A549 (cell line): Measurements from ENCODE around the gene PTGFRN.

Experiments used
- CTCF ChIP-seq: fragments of >200 bp; sonication (Bioruptor Twin); formaldehyde crosslinking; IDR thresholded peaks from 3 replicates; pipeline ENCODE4 v1.5.1; 2016
- EP300 ChIP-seq, 2 experiments: fragments of >200 bp; sonication (Bioruptor Twin); formaldehyde crosslinking; IDR thresholded peaks; 2 replicates in 1 of 2; 3 replicates in 1 of 2; pipeline ENCODE4 v1.6.1; 2016 to 2017
- ESRRA ChIP-seq: fragments of 150-350 bp; IDR thresholded peaks from 2 replicates; pipeline ENCODE4 v1.6.1; 2014; ENCODE audit warnings: mild to moderate bottlenecking, low read length, borderline replicate concordance
- GATA3 ChIP-seq: IDR thresholded peaks from 2 replicates; pipeline ENCODE4 v1.6.1; 2012; ENCODE audit warnings: borderline replicate concordance
- HDAC2 ChIP-seq: fragments of 200-600 bp; sonication (generic); IDR thresholded peaks from 2 replicates; pipeline ENCODE4 v1.6.1; 2016
- JUN ChIP-seq, 2 experiments: fragments of >200 bp; sonication (Bioruptor Twin); formaldehyde crosslinking; IDR thresholded peaks; 2 replicates in 1 of 2; 3 replicates in 1 of 2; pipeline ENCODE4 v1.6.1; 2016 to 2017
- MAFK ChIP-seq: fragments of 450-650 bp; IDR thresholded peaks from 2 replicates; pipeline ENCODE4 v1.6.1; 2014; ENCODE audit not compliant: partially characterized antibody
- MYC ChIP-seq: IDR thresholded peaks from 2 replicates; pipeline ENCODE4 v1.6.1; 2012; ENCODE audit warnings: mild to moderate bottlenecking, inconsistent platforms, low read length, improper control_type of control experiment, borderline replicate concordance
- PBX3 ChIP-seq: IDR thresholded peaks from 2 replicates; pipeline ENCODE4 v1.6.1; 2012
- PHF8 ChIP-seq: fragments of 200-600 bp; sonication (generic); IDR thresholded peaks from 2 replicates; pipeline ENCODE4 v1.6.1; 2016; ENCODE audit warnings: low read depth, mild to moderate bottlenecking, antibody characterized with exemption, moderate library complexity, borderline replicate concordance
- POLR2A ChIP-seq: IDR thresholded peaks from 2 replicates; pipeline ENCODE4 v1.6.1; 2012; ENCODE audit warnings: mild to moderate bottlenecking, low read length
- RAD21 ChIP-seq, 2 experiments: fragments of >200 bp in 1 of 2; sonication (Bioruptor Twin) in 1 of 2; formaldehyde crosslinking in 1 of 2; IDR thresholded peaks in 1 of 2; conservative IDR thresholded peaks in 1 of 2; 2 replicates in 1 of 2; 3 replicates in 1 of 2; pipeline ENCODE4 v1.6.1; 2012 to 2018; ENCODE audit warnings: inconsistent platforms in 1 of 2
- TF ChIP-seq, protein P1 (sequence below): fragments of 200-600 bp; sonication (generic); IDR thresholded peaks from 2 replicates; pipeline ENCODE4 v1.6.1; 2016; ENCODE audit warnings: antibody characterized with exemption, mild to moderate bottlenecking, moderate library complexity

GRCh38 chr1:116941670-116942069 lies 32.0 kb downstream of the PTGFRN start:
- TF ChIP-seq CTCF: no peak
- TF ChIP-seq PHF8: no peak
- TF ChIP-seq JUN (IDR thresholded peaks at IDR 0.05): no peak
- no peak for TF ChIP-seq POLR2A
- no peak for TF ChIP-seq GATA3
- TF ChIP-seq MYC: no peak
- no peak for TF ChIP-seq PBX3
- TF ChIP-seq, protein P1, sequence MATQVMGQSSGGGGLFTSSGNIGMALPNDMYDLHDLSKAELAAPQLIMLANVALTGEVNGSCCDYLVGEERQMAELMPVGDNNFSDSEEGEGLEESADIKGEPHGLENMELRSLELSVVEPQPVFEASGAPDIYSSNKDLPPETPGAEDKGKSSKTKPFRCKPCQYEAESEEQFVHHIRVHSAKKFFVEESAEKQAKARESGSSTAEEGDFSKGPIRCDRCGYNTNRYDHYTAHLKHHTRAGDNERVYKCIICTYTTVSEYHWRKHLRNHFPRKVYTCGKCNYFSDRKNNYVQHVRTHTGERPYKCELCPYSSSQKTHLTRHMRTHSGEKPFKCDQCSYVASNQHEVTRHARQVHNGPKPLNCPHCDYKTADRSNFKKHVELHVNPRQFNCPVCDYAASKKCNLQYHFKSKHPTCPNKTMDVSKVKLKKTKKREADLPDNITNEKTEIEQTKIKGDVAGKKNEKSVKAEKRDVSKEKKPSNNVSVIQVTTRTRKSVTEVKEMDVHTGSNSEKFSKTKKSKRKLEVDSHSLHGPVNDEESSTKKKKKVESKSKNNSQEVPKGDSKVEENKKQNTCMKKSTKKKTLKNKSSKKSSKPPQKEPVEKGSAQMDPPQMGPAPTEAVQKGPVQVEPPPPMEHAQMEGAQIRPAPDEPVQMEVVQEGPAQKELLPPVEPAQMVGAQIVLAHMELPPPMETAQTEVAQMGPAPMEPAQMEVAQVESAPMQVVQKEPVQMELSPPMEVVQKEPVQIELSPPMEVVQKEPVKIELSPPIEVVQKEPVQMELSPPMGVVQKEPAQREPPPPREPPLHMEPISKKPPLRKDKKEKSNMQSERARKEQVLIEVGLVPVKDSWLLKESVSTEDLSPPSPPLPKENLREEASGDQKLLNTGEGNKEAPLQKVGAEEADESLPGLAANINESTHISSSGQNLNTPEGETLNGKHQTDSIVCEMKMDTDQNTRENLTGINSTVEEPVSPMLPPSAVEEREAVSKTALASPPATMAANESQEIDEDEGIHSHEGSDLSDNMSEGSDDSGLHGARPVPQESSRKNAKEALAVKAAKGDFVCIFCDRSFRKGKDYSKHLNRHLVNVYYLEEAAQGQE: no peak
- no peak for TF ChIP-seq MAFK
- no peak for TF ChIP-seq RAD21 (conservative IDR thresholded peaks at IDR 0.05 in 1 of 2, IDR thresholded peaks at IDR 0.05 in 1 of 2)
- TF ChIP-seq HDAC2: no peak
- TF ChIP-seq EP300 (IDR thresholded peaks at IDR 0.05): no peak
- no peak for TF ChIP-seq ESRRA
